Naive thymus-derived CD4-positive, alpha-beta T cell (primary cell): Measurements from ENCODE around the gene NGEF. TPM values are rescaled to one million over a fixed set of nuclear protein-coding genes. Genes with fewer than 3 reads are reported as not detected.
A peak's percentile ranks its signal among the peaks of the same experiment; 100 is the strongest.

ENCODE experiments used
- ATAC-seq: fragments of 150-1000 bp; cut with Tn5 transposase; 2 replicates; pipeline ENCODE4 v1.10.0; 2021; ENCODE audit warnings: mild to moderate bottlenecking, moderate library complexity
- CTCF ChIA-PET: fragments of 350-600 bp; sonication (Branson Sonifier 250); formaldehyde crosslinking; loops from one replicate; lab custom pipeline; 2021; ENCODE audit warnings: antibody characterized with exemption; lab: Charles Lee
- POLR2A ChIA-PET: fragments of 350-600 bp; sonication (Branson Sonifier 250); formaldehyde crosslinking; loops from one replicate; lab custom pipeline; 2021; ENCODE audit warnings: antibody characterized with exemption, inconsistent platforms; lab: Charles Lee
- DNase-seq, 9 donors: peaks; one replicate each; pipeline versions ENCODE4 v3.0.0 to v3.0.0-alpha.2; 2020 to 2022; ENCODE audit warnings: mixed read lengths in 1 of 9
- H3K27ac ChIP-seq: one replicate; pipeline ENCODE4 v1.7.0; 2013; ENCODE audit warnings: mild to moderate bottlenecking, low read depth, low read length, moderate library complexity
- H3K27me3 ChIP-seq, 2 donors: one replicate each; pipeline ENCODE4 v1.7.0; 2013; ENCODE audit warnings: low read length in 2 of 2, mild to moderate bottlenecking in 2 of 2, moderate library complexity in 2 of 2; ENCODE audit not compliant: control insufficient read depth in 2 of 2, insufficient read depth in 2 of 2
- H3K36me3 ChIP-seq, 3 experiments: 1 replicate in 2 of 3; 2 replicates in 1 of 3; pipeline ENCODE4 v1.7.0; 2013; ENCODE audit warnings: low read length in 3 of 3, mild to moderate bottlenecking in 3 of 3, moderate library complexity in 1 of 3; ENCODE audit not compliant: insufficient read depth in 3 of 3, control insufficient read depth in 2 of 3
- H3K4me1 ChIP-seq, 2 donors: one replicate each; pipeline ENCODE4 v1.7.0; 2013; ENCODE audit warnings: low read length in 2 of 2, mild to moderate bottlenecking in 2 of 2, moderate library complexity in 1 of 2; ENCODE audit not compliant: control insufficient read depth in 2 of 2, insufficient read depth in 2 of 2
- H3K4me3 ChIP-seq: 2 replicates; pipeline ENCODE4 v1.7.0; 2013; ENCODE audit warnings: mild to moderate bottlenecking, low read length
- H3K9me3 ChIP-seq, 3 experiments: 1 replicate in 2 of 3; 2 replicates in 1 of 3; pipeline ENCODE4 v1.7.0; 2013; ENCODE audit warnings: low read length in 3 of 3; ENCODE audit not compliant: control insufficient read depth in 2 of 3
- H3K27ac Mint-ChIP-seq, 9 donors: one replicate each; pipeline ENCODE4 v1.8.0; 2020 to 2022; ENCODE audit warnings: mixed read lengths in 9 of 9, mild to moderate bottlenecking in 8 of 9, moderate library complexity in 5 of 9, inconsistent platforms in 2 of 9
- H3K27me3 Mint-ChIP-seq, 5 donors: one replicate each; pipeline ENCODE4 v1.8.0; 2021 to 2022; ENCODE audit warnings: mixed read lengths in 5 of 5, mild to moderate bottlenecking in 1 of 5
- H3K36me3 Mint-ChIP-seq, 5 donors: one replicate each; pipeline ENCODE4 v1.8.0; 2020 to 2022; ENCODE audit warnings: mixed read lengths in 5 of 5, mild to moderate bottlenecking in 3 of 5, inconsistent platforms in 1 of 5
- H3K4me1 Mint-ChIP-seq, 7 donors: one replicate each; pipeline ENCODE4 v1.8.0; 2020 to 2022; ENCODE audit warnings: mixed read lengths in 7 of 7, mild to moderate bottlenecking in 3 of 7, inconsistent platforms in 1 of 7
- H3K4me3 Mint-ChIP-seq, 10 donors: one replicate each; pipeline ENCODE4 v1.8.0; 2020 to 2022; ENCODE audit warnings: mild to moderate bottlenecking in 10 of 10, mixed read lengths in 10 of 10, moderate library complexity in 6 of 10, inconsistent platforms in 2 of 10
- H3K9me3 Mint-ChIP-seq, 11 donors: one replicate each; pipeline ENCODE4 v1.8.0; 2020 to 2022; ENCODE audit warnings: mixed read lengths in 11 of 11, mild to moderate bottlenecking in 4 of 11, inconsistent platforms in 1 of 11, moderate library complexity in 1 of 11
- intact Hi-C, 2 donors: fragments of 100-400 bp; cut with micrococcal nuclease; formaldehyde crosslinking; loops; one replicate each; pipeline ENCODE4 v1.15.1; 2023
- polyA plus RNA-seq, 2 donors: library from polyadenylated mRNA; unstranded; fragments of 300-500 nt; fragmentation: Illumina TruSeq; gene quantifications; one replicate each; pipeline ENCODE4 v1.2.3, GENCODE V29; 2021
- total RNA-seq, 6 experiments: library from RNA in 5 of 6; stranded (reverse) in 5 of 6; gene quantifications; 1 replicate in 5 of 6; 2 replicates in 1 of 6; pipeline ENCODE4 v1.2.3 and lab custom pipeline; 2021 to 2026

The NGEF gene
- total and polyA plus RNA-seq, 7 experiments from 2014 or later: not detected

DNA sequence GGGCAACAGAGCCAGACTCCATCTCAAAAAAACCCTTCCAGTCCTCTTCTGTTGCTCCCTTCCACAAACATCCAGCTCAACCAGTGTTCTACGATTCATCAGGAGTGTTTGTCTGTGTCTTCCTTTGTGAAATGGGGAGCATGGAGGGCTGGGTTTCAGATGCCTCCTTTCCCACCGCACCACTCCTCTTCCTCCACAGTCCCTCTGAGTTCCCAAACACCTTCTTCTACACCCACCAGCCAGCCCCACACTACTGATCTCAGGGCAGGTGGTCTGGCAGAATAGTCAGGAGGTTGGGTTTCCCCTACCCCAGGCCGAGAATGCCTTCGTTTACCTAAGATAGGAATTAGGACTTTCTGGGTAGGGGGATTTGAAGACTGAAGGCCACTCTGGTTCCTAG, 36.9 kb downstream of the NGEF start:
- no peak overlapping the region for H3K4me3 Mint-ChIP-seq
- peaks cover 0 to 7% (median 3%) of the 10 kb centered on the region in 5 donors for H3K27me3 Mint-ChIP-seq
- H3K9me3 Mint-ChIP-seq: peaks cover 0 to 2% (median 0%) of the 10 kb centered on the region in 11 donors
- H3K36me3 ChIP-seq: no peaks in the 10 kb centered on the region
- H3K27ac ChIP-seq: no peak overlapping the region
- ATAC-seq: no peak
- DNase-seq: no peak
- ChIA-PET POLR2A (no interaction called here), CTCF (no interaction called here)
- intact Hi-C loops: no loop called here
- H3K4me3 ChIP-seq: no peak overlapping the region
- no peaks in the 10 kb centered on the region for H3K4me1 ChIP-seq
- peaks cover 0 to 8% (median 3%) of the 10 kb centered on the region in 7 donors for H3K4me1 Mint-ChIP-seq
- H3K27me3 ChIP-seq: no peaks in the 10 kb centered on the region
- H3K27ac Mint-ChIP-seq: no peak overlapping the region
- H3K9me3 ChIP-seq: no peaks in the 10 kb centered on the region
- H3K36me3 Mint-ChIP-seq: peaks cover 0 to 5% (median 0%) of the 10 kb centered on the region in 5 donors

DNA sequence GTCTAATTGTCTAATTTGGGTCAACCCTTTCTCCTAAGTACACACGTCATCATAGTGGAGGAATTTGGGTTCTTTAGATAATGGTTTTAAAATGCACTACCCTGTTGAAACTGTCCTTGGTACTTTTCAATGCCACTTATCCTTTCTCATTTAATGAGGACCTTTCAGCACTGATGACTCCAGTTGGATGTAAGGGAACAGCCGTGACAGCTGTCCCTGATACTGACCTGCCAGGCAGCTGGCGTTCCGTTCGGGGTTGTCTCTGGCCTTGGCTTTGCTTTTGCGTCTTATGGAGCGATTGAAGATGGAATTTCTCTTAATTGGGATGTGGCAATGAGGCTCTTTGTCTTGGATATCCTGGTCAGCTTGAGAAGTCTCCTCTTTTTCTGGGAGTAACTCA, 38.7 kb downstream of the NGEF start:
- peaks cover 0 to 5% (median 0%) of the 10 kb centered on the region in 5 donors for H3K36me3 Mint-ChIP-seq
- POLR2A ChIA-PET: no interaction called here
- Histone ChIP-seq H3K27me3 (no peaks in the 10 kb centered on the region), H3K36me3 (no peaks in the 10 kb centered on the region), H3K4me1 (no peaks in the 10 kb centered on the region), H3K27ac (no peak overlapping the region), H3K9me3 (no peaks in the 10 kb centered on the region), H3K4me3 (no peak overlapping the region)
- intact Hi-C loops: no loop called here
- no peak for ATAC-seq
- H3K27ac Mint-ChIP-seq: no peak overlapping the region
- CTCF ChIA-PET: no interaction called here
- no peak overlapping the region for H3K4me3 Mint-ChIP-seq
- H3K4me1 Mint-ChIP-seq: peaks cover 0 to under 1% (median 0%) of the 10 kb centered on the region in 7 donors
- DNase-seq: no peak
- peaks cover 0 to 2% (median 0%) of the 10 kb centered on the region in 11 donors for H3K9me3 Mint-ChIP-seq
- peaks cover 0 to 4% (median under 1%) of the 10 kb centered on the region in 5 donors for H3K27me3 Mint-ChIP-seq

DNA sequence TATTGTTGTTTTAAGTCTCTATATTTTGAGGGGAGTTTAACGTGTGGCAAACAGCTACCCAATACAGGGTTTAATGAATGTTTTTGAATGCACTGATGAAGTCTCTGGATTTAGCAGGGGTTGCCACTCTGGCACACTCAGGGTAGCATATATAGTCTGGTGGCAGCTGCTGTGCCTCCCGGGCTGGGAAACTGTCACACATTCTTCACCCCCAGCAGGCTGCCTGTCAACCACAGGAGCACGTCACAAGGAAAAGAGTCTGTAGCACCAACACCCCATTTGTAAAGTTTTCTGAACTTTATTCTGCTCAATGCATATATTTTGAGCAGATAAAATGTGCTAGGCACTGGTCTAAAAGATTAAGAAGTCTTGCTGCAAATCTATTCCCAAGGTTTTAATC, 39.3 kb downstream of the NGEF start:
- intact Hi-C loops: no loop called here
- DNase-seq: no peak

DNA sequence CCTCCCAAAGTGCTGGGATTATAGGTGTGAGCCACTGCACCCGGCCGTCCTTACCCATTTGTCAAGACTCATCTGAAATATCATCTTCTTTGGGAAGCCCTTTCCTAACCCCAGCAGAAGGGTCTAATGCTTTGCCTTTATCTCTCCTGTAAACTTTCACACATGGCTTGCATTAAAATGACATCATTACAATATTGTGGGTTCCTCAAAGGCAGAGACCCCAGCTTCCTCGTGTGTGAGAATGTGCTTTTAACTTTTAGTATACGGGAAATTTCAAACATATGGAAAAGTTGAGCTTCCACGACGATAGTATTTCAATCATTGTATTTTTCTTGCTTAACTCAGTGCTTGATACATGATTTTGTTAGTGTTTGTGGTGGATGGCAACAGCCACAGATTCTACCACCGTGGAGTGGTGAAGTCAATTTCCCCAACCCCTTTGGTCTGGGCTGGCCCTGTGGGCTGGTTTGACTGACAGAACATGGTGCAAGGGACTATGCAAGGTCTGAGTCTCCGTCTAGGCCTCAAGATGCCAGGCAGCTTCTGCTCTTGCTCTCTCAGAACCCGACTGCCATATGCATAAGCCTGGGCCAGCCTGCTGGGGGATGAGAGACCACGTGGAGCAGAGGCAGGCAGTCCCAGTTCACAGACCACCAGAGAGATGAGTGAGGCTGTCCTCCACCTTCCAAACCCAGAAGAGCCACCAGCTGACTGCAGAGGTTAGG, 39.9 kb downstream of the NGEF start:
- peaks cover 0 to 4% (median 0%) of the 10 kb centered on the region in 5 donors for H3K27me3 Mint-ChIP-seq
- Histone ChIP-seq H3K27me3 (no peaks in the 10 kb centered on the region), H3K4me1 (no peaks in the 10 kb centered on the region), H3K4me3 (no peak overlapping the region), H3K9me3 (no peaks in the 10 kb centered on the region), H3K27ac (no peak overlapping the region), H3K36me3 (no peaks in the 10 kb centered on the region)
- no peak for ATAC-seq
- ChIA-PET CTCF (no interaction called here), POLR2A (no interaction called here)
- H3K27ac Mint-ChIP-seq: no peak overlapping the region
- no peaks in the 10 kb centered on the region for H3K4me1 Mint-ChIP-seq
- no peak for DNase-seq
- peaks cover 0 to 2% (median 0%) of the 10 kb centered on the region in 11 donors for H3K9me3 Mint-ChIP-seq
- intact Hi-C loops: no loop called here
- peaks cover 0 to 5% (median 0%) of the 10 kb centered on the region in 5 donors for H3K36me3 Mint-ChIP-seq
- no peak overlapping the region for H3K4me3 Mint-ChIP-seq

More for the DNA sequence above, 39.3 kb downstream of the NGEF start:
- Histone ChIP-seq H3K9me3 (no peaks in the 10 kb centered on the region), H3K4me1 (no peaks in the 10 kb centered on the region), H3K27ac (no peak overlapping the region), H3K36me3 (no peaks in the 10 kb centered on the region), H3K4me3 (no peak overlapping the region), H3K27me3 (no peaks in the 10 kb centered on the region)
- ChIA-PET CTCF (no interaction called here), POLR2A (no interaction called here)
- Mint-ChIP-seq H3K27ac (no peak overlapping the region), H3K4me3 (no peak overlapping the region), H3K36me3 (peaks cover 0 to 5% (median 0%) of the 10 kb centered on the region in 5 donors), H3K27me3 (peaks cover 0 to 4% (median 0%) of the 10 kb centered on the region in 5 donors), H3K9me3 (peaks cover 0 to 2% (median 0%) of the 10 kb centered on the region in 11 donors), H3K4me1 (no peaks in the 10 kb centered on the region)
- no peak for ATAC-seq

DNA sequence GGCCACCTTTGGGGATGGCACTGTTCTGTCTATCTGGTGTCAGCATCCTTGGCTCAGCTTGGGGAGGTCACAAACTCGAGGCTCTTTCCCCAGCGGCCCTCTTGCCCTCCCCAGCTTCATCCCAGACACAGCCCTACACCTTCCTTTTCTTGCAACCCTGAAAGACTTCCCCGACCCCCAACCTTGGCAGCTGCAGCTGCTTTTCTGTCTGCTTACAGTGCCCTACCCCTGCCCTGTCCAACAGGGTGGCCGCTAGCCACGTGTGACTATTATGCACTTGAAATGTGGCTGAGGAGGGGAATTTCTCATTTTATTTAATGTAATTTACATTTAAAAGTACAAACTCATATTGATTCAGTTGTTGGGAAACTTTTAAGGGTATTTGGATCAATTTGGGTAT, 41.3 kb downstream of the NGEF start:
- ATAC-seq (no peak), DNase-seq (no peak)
- ChIA-PET CTCF (no interaction called here), POLR2A (no interaction called here)
- Histone ChIP-seq H3K36me3 (no peaks in the 10 kb centered on the region), H3K4me1 (no peaks in the 10 kb centered on the region), H3K9me3 (no peaks in the 10 kb centered on the region), H3K27ac (no peak overlapping the region), H3K27me3 (no peaks in the 10 kb centered on the region), H3K4me3 (no peak overlapping the region)
- intact Hi-C loops: no loop called here
- Mint-ChIP-seq H3K36me3 (peaks cover 0 to 5% (median 0%) of the 10 kb centered on the region in 5 donors), H3K4me1 (no peaks in the 10 kb centered on the region), H3K27ac (peak overlapping the region in 1 of 9 donors; percentile 46), H3K9me3 (peaks cover 0 to 2% (median 0%) of the 10 kb centered on the region in 11 donors), H3K27me3 (peaks cover 0 to 4% (median 0%) of the 10 kb centered on the region in 5 donors), H3K4me3 (no peak overlapping the region)

DNA sequence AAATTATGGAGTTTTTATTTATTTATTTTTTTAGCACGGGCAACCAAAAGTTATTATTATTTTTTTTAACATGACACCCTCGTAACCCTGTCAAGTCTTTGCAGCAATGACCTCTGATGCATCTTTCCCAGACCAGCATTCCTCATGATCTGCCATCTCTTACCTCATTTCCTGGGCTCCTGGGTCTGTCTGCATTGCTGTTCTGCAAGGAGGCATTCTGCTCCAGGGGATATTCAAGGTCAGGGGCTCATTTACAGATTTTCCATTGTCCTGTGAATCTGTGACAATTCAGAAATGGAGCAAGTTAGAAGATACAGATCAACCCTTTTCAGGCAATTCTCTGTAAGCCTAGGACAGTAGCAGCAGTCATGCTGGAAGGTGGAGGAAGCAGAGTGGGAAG, 43.0 kb downstream of the NGEF start:
- DNase-seq: no peak
- Mint-ChIP-seq H3K27ac (no peak overlapping the region), H3K27me3 (peaks cover 0 to 11% (median 3%) of the 10 kb centered on the region in 5 donors), H3K9me3 (peaks cover 0 to 7% (median 0%) of the 10 kb centered on the region in 11 donors), H3K36me3 (peaks cover 0 to 5% (median 0%) of the 10 kb centered on the region in 5 donors), H3K4me3 (no peak overlapping the region), H3K4me1 (no peaks in the 10 kb centered on the region)
- Histone ChIP-seq H3K27ac (no peak overlapping the region), H3K4me1 (no peaks in the 10 kb centered on the region), H3K27me3 (no peaks in the 10 kb centered on the region), H3K36me3 (no peaks in the 10 kb centered on the region), H3K9me3 (no peaks in the 10 kb centered on the region), H3K4me3 (no peak overlapping the region)
- no peak for ATAC-seq
- CTCF ChIA-PET: no interaction called here
- POLR2A ChIA-PET: no interaction called here
- intact Hi-C loops: no loop called here

DNA sequence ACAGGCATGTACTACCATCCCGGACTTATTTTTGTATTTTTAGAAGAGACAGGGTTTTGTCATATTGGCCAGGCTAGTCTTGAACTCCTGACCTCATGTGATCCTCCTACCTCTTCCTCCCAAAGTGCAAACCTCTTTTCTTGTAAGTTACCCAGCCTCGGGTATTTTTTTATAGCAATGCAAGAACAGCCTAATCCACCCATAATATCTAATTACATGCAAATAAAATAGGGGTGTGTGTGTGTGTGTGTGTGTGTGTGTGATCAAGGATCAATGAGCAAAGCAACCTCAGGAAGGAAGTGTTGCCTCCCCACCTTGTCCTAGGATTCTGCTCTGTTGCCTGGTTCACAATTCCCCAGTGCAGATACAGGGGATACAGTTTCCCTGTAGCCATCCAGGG, 45.6 kb downstream of the NGEF start:
- Mint-ChIP-seq H3K9me3 (peaks cover 0 to 7% (median 0%) of the 10 kb centered on the region in 11 donors), H3K4me3 (no peak overlapping the region), H3K27ac (no peak overlapping the region), H3K27me3 (peaks cover 0 to 15% (median 5%) of the 10 kb centered on the region in 5 donors), H3K36me3 (no peaks in the 10 kb centered on the region), H3K4me1 (no peaks in the 10 kb centered on the region)
- no peaks in the 10 kb centered on the region for H3K27me3 ChIP-seq
- CTCF ChIA-PET: no interaction called here
- no peaks in the 10 kb centered on the region for H3K36me3 ChIP-seq
- no peak for ATAC-seq
- no peak for DNase-seq
- H3K4me3 ChIP-seq: no peak overlapping the region
- no peaks in the 10 kb centered on the region for H3K4me1 ChIP-seq
- intact Hi-C loops: no loop called here
- no peak overlapping the region for H3K27ac ChIP-seq
- H3K9me3 ChIP-seq: no peaks in the 10 kb centered on the region
- POLR2A ChIA-PET: interaction anchor here (0.6 kb wide), 1 partner anchor 200 kb away, joined by 3 read pairs; no protein-coding TSS in a partner anchor
